Skeletal muscle tissue (tissue), 4 donors: ENCODE results near the gene PSMD3. TPM values are rescaled to one million over a fixed set of nuclear protein-coding genes. Genes with fewer than 3 reads are reported as not detected.
"Not testable (repeated sequence)": the region's sequence is repeated elsewhere in the genome, so short reads cannot be mapped to it uniquely, and the experiment has no call there.

Experiments
- H3K27ac ChIP-seq: one replicate; pipeline ENCODE4 v1.7.0; 2013; ENCODE audit warnings: mild to moderate bottlenecking, low read depth, low read length, inconsistent platforms
- H3K27me3 ChIP-seq, 3 donors: one replicate each; pipeline ENCODE4 v1.7.0; 2013; ENCODE audit warnings: low read length in 3 of 3; ENCODE audit not compliant: control insufficient read depth in 3 of 3, insufficient read depth in 3 of 3
- H3K36me3 ChIP-seq, 3 donors: one replicate each; pipeline ENCODE4 v1.7.0; 2013; ENCODE audit warnings: low read length in 3 of 3; ENCODE audit not compliant: control insufficient read depth in 3 of 3, insufficient read depth in 3 of 3
- H3K4me1 ChIP-seq, 3 donors: one replicate each; pipeline ENCODE4 v1.7.0; 2013; ENCODE audit warnings: low read length in 3 of 3, mild to moderate bottlenecking in 3 of 3; ENCODE audit not compliant: control insufficient read depth in 3 of 3, insufficient read depth in 3 of 3
- H3K4me3 ChIP-seq, 3 donors: one replicate each; pipeline ENCODE4 v1.7.0; 2013; ENCODE audit warnings: low read length in 3 of 3
- H3K9ac ChIP-seq, 3 donors: one replicate each; pipeline ENCODE4 v1.7.0; 2013; ENCODE audit warnings: low read length in 3 of 3, mild to moderate bottlenecking in 3 of 3, moderate library complexity in 2 of 3, low read depth in 1 of 3
- H3K9me3 ChIP-seq, 3 donors: one replicate each; pipeline ENCODE4 v1.7.0; 2013; ENCODE audit warnings: low read length in 3 of 3; ENCODE audit not compliant: control insufficient read depth in 3 of 3
- total RNA-seq: library from RNA; depleted of rRNA; stranded (reverse); fragments of >200 nt; gene quantifications from one replicate; pipeline ENCODE4 v1.2.3, GENCODE V29; 2014
- donor health status: Osteomylitis.

PSMD3 gene
- total RNA-seq, 1 donor from 2014 or later, result 56.4 TPM

DNA sequence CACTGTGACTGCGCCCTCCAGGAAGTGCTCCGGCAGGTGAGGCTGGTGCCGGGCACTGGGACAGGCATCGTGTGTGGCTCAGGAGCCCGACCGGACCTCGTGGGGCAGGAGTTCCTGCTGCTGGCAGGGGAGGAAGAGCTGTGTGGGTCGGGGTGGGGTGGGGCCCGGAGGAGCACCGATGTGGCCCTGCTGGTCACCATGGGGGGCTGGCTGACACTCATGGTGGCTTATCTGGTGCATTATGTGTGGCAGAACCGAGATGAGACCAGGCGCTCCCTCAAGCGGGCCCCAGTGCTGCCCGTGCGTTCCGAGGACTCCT lies 36.3 kb upstream of the PSMD3 start:
- peaks cover 5 to 17% (median 14%) of the 10 kb centered on the region in 3 donors for H3K4me1 ChIP-seq
- H3K36me3 ChIP-seq, result no peaks in the 10 kb centered on the region
- H3K9me3 ChIP-seq, result no peaks in the 10 kb centered on the region
- H3K4me3 ChIP-seq, result no peak overlapping the region
- no peaks in the 10 kb centered on the region for H3K27me3 ChIP-seq
- H3K9ac ChIP-seq, result peak overlapping the region in 1 of 3 donors; percentile 57
- no peak overlapping the region for H3K27ac ChIP-seq

DNA sequence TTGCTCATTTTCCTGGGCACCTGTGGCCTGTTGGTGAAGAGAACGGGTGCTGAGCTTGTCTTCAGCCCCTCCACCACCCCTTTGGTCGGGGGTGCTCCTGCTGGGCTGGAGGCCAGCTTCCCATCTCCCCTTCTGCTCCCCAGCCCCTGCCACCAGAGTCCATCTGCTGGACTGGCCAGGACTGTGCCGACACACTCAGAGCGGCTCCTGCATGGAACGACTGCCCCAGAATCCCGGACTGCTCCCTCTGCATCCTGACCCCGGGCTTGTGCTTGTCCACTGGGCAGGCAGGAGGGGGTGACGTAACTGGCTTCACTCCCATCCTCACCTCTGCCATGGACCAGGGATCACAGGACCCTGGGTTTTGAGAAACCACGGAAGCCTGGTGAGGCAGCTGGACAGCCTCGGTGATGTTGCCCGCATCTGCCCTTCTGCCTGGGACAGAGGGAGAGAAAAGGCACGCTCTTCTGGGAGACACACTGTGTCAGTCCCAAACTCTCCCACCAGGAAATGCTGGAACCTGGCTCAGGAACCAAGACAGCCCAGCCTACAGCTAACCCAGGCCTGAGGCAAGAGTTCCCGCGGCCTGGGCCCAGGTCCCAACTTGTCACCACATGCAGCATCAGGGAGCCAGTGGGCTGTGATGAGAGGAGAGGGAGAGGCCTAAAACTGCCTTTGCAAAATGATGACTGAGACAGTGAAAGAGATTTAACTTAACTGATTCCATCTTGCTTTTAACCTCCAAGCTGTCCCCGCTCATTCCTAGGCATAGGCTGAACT lies 33.9 kb upstream of the PSMD3 start:
- H3K27ac ChIP-seq, result no peak overlapping the region
- no peaks in the 10 kb centered on the region for H3K9me3 ChIP-seq
- H3K27me3 ChIP-seq, result no peaks in the 10 kb centered on the region
- no peak overlapping the region for H3K4me3 ChIP-seq
- no peaks in the 10 kb centered on the region for H3K36me3 ChIP-seq
- H3K4me1 ChIP-seq, result peaks cover 5 to 10% (median 7%) of the 10 kb centered on the region in 3 donors
- H3K9ac ChIP-seq, result no peak overlapping the region

DNA sequence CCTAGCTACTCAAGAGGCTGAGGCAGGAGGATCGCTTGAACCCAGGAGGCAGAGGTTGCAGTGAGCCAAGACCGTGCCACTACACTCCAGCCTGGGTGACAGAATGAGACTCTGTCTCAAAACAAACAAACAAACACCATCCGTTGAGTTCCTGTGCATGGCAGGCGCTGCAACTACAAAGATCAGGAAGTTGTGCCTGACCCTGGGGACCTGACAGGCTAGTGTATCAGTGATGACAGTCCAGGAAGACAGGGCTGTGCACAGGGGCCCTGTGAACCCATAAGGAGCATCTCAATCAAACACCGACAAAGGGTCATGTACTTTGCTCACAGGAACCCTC lies 32.1 kb upstream of the PSMD3 start:
- peaks cover 12 to 21% (median 18%) of the 10 kb centered on the region in 3 donors for H3K4me1 ChIP-seq
- H3K9ac ChIP-seq, H3K4me3 ChIP-seq, H3K9me3 ChIP-seq, H3K36me3 ChIP-seq, H3K27me3 ChIP-seq, H3K27ac ChIP-seq: not testable (repeated sequence)

DNA sequence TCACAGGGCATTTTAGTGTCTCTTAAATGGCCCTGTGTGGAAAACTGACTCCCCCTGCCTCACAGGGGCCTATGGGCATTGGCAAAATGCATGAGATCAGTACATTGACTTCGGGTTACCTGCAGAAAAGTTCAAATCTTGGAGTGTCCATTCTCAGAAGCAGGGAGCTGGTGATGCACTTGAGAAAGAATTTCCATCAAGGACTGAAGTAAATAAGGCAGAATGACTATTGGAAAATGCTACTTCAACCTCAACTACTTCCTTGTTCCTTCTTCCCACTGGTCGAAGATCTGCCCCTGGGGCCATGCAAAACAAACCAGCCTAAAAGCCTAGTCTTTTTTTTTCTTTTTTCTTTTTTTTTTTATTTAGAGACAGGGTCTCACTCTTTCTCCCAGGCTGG lies 31.6 kb upstream of the PSMD3 start:
- Histone ChIP-seq H3K9me3 (no peaks in the 10 kb centered on the region), H3K36me3 (no peaks in the 10 kb centered on the region), H3K4me3 (no peak overlapping the region)

DNA sequence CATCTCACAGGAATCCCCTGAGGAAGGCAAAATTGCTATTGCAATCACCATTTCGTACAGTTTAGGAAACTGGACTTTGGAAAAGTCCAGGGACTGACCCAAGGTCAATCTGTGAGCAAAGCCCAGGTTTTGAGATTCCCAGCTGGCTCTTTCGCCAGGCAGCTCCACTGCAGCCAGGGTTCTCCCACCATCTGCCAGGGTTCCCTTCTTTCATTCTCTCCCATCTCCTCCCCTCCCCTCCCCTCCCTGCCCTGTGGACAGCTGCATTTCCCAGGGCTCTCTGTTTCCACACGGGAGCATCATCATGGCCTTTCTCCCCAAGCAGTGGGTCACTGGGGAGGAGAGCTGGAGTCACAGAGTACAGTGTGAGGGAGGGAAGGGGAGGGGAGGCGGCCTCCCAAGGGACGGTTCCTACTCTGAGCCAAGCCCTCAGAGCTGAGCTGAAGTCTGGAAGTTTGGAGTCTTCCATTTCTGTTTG lies 29.7 kb upstream of the PSMD3 start:
- H3K36me3 ChIP-seq, result no peaks in the 10 kb centered on the region
- H3K27me3 ChIP-seq, result no peaks in the 10 kb centered on the region
- H3K4me3 ChIP-seq, result no peak overlapping the region
- H3K4me1 ChIP-seq, result peaks cover 10 to 13% (median 13%) of the 10 kb centered on the region in 3 donors
- no peak overlapping the region for H3K27ac ChIP-seq
- H3K9me3 ChIP-seq, result no peaks in the 10 kb centered on the region
- H3K9ac ChIP-seq, result peak overlapping the region in 1 of 3 donors; percentile 38

More for the DNA sequence above, 31.6 kb upstream of the PSMD3 start:
- no peaks in the 10 kb centered on the region for H3K27me3 ChIP-seq
- no peak overlapping the region for H3K27ac ChIP-seq
- H3K9ac ChIP-seq, result no peak overlapping the region
- H3K4me1 ChIP-seq, result peaks cover 12 to 18% (median 16%) of the 10 kb centered on the region in 3 donors

DNA sequence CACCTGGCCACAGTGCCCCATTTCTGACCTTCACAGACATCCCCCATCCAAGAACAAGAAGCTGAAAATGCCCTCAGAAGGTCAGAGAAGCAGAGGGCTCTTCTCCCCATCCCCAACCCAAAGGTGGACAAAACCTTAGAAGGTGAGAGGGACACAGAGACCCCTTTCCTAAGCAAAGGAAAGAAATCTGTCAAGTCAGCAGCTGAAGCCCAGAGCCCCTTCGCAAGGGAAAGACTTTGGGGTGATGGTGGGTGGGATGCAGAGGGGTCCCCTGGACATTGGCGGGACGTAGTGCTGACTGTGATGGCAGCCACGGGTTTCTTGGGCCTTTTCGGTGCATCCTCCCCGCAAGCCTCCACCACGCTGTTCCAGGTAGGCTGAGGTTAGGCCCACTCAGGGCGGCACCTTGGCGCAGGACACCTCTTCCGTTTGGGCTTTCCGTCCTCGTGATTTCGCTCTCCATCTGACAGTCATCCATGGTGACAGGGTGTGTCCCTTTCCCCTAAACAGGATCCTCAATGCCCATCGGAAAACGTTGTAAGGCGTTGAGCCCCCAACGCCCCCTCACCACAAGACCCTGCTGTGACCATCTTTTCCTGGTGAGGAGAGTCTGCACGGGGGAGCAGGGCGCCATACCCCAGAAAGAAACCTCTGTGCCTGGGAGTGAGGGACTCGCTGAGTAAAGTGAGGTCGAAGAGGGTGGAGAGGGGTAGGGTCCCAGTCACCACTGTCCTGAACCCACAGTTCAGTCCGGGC lies 28.5 kb upstream of the PSMD3 start:
- Histone ChIP-seq H3K9me3 (no peaks in the 10 kb centered on the region), H3K4me3 (peak overlapping the region; percentile 77 to 81 (median 78)), H3K27ac (peak overlapping the region; percentile 63), H3K27me3 (no peaks in the 10 kb centered on the region), H3K9ac (peak overlapping the region; percentile 70 to 85 (median 77)), H3K4me1 (peaks cover 10 to 13% (median 13%) of the 10 kb centered on the region in 3 donors), H3K36me3 (no peaks in the 10 kb centered on the region)

DNA sequence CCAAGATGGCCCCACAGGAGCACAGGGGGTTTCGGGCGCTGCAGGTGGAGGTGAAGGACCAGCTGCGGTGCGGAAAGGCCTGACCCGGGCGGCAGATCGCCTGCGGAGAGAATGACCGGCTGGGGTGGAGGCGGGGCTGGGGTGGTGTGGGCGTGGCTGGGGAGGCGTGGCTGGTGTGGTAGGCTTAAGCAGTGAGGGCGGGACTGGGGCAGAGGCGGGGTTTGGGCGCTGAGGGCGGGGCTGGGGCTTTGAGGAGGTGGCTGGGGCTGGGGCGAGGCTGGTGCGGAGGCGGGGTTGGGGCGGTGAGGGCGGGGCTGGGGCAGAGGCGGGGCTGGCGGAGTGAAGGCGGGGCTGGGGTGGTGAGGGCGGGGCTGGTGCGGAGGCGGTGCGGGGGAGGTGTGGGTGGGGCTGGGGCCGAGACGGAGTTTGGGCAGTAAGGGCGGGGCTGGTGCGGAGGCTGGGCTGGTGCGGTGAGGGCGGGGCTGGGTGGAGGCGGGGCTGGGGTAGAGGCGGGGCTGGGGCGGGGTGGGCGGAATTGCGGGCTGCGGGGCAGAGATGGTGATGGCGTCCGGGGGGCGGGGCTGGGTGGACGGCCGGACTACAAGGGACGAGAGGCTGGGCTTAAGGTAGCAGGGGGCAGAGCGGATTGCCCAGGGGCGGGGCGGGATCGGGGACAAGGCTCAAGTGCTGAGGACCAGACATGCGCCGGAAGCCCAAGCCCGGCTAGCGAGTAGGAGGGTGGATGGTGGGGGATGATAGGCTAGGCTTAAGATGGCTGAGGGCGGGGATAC lies 27.7 kb upstream of the PSMD3 start:
- H3K9ac ChIP-seq, result peak overlapping the region; percentile 70 to 85 (median 77)
- H3K27me3 ChIP-seq, result no peaks in the 10 kb centered on the region
- H3K27ac ChIP-seq, result peak overlapping the region; percentile 63
- no peaks in the 10 kb centered on the region for H3K36me3 ChIP-seq
- H3K9me3 ChIP-seq, result no peaks in the 10 kb centered on the region
- peaks cover 10 to 13% (median 13%) of the 10 kb centered on the region in 3 donors for H3K4me1 ChIP-seq
- H3K4me3 ChIP-seq, result peak overlapping the region; percentile 77 to 81 (median 78)

DNA sequence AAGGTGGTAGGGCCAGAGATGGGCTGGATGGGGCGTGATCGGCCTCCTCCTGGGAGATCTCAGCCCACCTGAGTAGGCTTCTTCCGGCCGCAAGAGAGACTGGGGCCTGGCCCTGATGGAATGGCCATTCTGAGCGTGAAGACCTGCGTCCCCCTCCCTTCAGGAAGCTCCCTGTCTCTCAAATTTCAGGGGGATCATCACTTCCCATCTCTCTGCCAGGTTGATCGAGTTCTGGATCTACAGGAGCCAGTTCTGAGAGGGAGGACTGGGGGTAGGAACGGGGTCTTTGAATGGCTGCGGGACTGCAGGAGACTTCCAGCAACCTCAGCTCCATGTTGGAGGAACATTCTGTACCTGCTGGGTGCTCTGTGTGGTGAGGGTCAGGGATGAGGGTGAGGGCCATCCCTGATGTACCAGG lies 27.1 kb upstream of the PSMD3 start:
- H3K4me1 ChIP-seq, result peaks cover 10 to 13% (median 13%) of the 10 kb centered on the region in 3 donors
- no peaks in the 10 kb centered on the region for H3K27me3 ChIP-seq
- H3K9me3 ChIP-seq, result no peaks in the 10 kb centered on the region
- H3K27ac ChIP-seq, result no peak overlapping the region
- H3K4me3 ChIP-seq, result peak overlapping the region; percentile 65 to 73 (median 71)
- no peaks in the 10 kb centered on the region for H3K36me3 ChIP-seq
- peak overlapping the region; percentile 43 to 62 (median 50) for H3K9ac ChIP-seq

DNA sequence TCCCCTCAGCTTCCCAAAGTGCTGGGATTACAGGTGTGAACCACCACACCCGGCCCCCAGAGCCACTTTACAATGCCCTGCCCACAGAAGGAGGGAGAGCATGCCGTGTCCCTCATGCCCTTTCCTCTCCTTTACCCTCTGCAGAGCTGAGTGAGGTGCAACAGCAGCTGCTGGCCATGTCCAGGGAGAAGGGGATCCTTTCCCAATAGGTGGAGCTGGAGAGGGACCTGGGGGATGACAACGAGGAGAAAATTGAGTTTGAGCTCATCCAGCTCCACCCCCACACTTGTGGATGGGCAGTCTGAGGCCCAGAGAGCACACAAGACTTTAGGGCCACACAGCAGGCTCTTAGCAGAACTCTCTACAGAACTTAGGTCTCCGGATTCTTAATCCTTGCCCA lies 25.7 kb upstream of the PSMD3 start:
- no peaks in the 10 kb centered on the region for H3K27me3 ChIP-seq

More for the DNA sequence above, 25.7 kb upstream of the PSMD3 start:
- Histone ChIP-seq H3K36me3 (no peaks in the 10 kb centered on the region), H3K4me3 (no peak overlapping the region), H3K4me1 (peaks cover 10 to 15% (median 13%) of the 10 kb centered on the region in 3 donors), H3K9me3 (no peaks in the 10 kb centered on the region), H3K27ac (no peak overlapping the region), H3K9ac (no peak overlapping the region)
